Stimulated activated CD8-positive, alpha-beta memory T cell treated with anti-CD3 and anti-CD28 coated beads, Interleukin-15, amount 100 ng/mL, for 48 hours (primary cell): Measurements from ENCODE around the gene PRKN.

Source experiments
- DNase-seq, 2 donors: peaks; one replicate each; pipeline ENCODE4 v3.0.0-alpha.2; 2020; ENCODE audit warnings: low read depth in 2 of 2

The PRKN gene

GRCh38 chr6:161607696-161608297 is 1119.8 kb downstream of the PRKN start:
- no peak for DNase-seq

DNA sequence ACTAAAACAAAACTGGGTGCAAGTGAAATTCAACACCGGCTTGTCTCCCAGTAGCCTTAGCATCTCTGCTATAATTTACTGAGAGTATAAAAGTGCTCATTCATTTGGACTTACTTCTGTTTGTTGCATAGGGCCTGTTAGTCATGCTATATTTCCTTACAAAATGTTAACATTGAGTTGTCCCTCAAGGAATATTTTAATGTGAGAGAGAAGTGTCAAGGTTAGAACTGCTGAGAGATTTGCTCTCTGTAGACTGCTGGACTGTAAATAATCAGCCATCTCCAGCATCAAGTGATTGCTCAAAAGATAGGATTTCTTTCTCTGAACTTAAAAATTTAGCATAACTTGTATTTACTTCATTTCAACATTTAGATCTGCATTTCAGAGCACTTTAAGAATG is 1125.2 kb downstream of the PRKN start:
- DNase-seq = no peak

DNA sequence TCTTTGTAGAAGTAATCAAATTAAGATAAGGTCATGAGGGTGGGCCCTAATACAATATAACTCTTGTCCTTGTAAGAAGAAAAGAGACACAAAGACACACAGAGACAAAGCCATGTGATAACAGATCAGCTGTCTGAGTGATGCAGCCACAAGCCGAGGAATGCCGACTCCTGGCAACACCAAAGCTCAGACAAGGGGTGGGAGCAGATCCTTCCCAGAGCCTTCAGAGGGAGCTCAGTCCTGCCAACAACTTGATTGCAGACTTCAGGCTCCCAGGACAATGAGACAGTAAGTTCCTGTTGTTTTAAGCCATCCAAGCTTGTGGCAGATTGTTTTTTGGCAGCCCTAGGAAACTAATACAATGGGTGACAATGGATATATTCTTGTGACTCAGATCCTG is 1128.7 kb downstream of the PRKN start:
- DNase-seq = no peak

DNA sequence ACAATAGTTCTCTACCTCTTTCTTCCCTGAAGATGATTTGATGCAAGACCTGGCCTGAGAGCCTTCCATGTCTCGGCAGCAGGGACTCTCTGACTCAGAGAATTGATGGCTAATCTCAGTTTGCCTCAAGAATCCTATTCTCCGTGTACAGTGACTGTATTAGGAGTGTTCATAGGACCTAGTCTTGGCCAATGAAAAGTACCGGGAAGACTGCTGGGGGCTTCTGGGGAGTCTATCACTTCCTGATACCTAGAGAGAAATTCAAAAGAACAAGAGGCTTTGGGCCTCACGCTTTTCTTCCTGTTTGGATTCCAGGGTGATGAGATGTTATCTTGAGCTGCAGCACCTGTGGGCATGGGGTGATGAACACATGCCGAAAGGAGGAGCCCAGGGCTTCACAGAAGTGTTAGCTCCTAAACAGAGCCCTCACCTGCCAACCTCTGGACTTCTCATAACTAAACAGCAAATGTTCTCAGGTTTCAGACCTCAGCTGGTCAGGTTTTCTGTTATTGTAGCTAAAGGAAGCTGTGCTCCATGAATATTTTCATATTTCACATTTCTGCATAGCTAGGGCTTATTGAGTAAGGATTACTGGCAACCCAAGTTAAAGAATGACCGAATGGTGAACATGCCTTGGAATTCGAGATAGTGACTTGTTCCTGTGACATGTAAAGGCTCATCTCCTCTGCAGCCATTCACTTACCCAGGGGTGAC is 1130.6 kb downstream of the PRKN start:
- DNase-seq = no peak

- no peak for DNase-seq
Observed at GRCh38 chr6:161594412-161594811, 1133.2 kb downstream of the PRKN start.

DNA sequence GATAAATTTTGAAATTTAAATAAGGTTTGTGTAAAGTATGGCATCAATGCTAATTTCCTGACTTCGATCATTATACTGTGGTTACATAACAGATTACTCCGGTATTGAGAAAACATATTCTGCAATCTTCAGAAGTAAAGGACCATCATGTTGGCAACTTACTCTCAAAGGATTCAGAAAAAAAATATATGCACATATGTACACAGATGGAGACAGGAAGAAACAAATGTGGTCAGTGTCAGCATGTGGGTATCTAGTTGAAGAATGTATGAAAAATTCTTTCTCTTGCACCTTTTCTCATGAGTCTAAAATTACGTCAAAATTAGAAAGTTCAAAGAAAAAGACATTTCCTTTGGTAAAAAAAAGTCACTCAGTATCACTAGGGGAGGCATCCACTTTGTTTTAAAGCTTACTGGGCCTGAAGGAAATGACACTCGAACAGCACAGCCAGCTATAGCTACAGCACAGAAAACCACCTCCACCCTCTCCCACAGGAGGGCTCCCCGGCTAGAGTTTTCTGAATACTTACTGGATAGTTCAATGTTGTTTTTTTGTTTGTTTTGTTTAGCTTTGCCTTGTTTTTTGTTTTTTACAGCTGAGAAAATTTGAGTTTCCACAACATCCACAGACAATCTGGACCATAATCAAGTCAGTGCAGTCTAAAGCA is 1136.5 kb downstream of the PRKN start:
- no peak for DNase-seq

- no peak for DNase-seq
Observed at GRCh38 chr6:161586887-161587286, 1140.7 kb downstream of the PRKN start.

DNA sequence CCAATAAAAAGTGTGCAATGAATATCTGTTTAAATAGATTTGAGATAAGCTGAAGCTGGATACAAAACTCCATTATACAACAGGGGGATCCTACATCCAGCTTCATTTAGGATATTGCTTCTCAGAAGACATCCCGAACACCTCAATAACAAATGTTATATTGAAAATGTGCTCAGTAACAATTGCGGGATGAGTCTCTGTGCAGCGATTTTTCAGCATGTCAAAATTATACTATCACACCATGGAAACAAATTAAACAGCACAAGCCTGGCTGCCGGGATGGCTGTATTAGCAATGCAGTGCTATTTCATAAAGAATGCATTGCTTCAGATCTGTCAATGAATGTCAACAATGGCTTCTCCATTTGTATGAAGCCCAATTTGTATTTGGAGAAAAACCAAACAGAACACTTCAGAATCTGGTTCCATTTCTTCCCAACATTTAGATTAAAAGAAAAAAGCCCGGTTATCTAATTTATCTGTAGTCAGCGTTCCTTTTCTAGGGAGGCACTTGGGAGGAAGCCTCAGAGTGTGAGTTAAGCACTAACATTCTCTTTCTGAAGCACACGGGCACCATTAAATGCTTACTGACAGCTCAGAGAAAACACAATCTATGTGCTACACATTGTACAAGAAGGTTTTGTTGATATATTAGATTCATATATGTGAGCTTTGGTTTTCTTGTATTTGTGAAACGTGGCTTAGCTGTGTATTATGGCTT is 1142.8 kb downstream of the PRKN start:
- no peak for DNase-seq

- no peak for DNase-seq
Observed at GRCh38 chr6:161584051-161584450, 1143.5 kb downstream of the PRKN start.

DNA sequence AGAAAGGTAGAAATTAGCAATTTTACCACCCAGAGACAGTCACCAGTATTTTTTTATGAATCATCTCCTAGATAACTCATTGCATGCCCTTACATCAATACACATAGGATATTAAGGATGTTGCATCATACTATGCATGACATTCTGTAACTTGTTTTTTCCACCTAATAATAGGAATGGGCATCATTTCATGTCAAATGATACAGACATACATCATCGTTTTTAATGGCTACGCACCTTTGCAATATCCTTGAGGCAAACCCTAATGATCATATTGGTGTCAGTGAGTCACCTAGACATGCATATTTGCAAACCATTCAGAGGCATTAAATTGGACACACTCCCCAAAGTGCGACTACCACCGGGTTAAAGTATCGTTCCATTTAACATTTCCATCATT is 1144.0 kb downstream of the PRKN start:
- no peak for DNase-seq

DNA sequence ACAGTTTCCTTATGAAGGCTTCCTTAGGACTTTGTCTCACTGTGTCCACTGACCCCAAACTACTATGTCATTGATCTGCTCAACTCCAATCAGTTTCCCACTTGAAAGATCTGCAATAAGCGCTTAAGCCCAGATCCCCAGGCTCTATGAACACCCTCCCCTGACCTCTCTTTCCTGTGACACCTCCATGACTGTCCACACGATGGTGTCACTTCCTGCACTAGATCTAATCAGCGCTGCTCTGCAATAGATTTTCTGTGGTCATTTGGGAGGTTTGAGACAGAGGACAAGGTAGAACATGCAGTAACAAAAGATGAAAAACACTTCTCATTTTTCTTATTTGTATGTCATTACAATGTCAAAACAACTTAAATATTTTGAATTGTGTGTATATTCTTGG is 1149.1 kb downstream of the PRKN start:
- DNase-seq = no peak

GRCh38 chr6:161575523-161576254 is 1151.9 kb downstream of the PRKN start:
- no peak for DNase-seq

- no peak for DNase-seq
Observed at GRCh38 chr6:161568885-161569456, 1158.6 kb downstream of the PRKN start.

GRCh38 chr6:161564952-161565351 is 1162.6 kb downstream of the PRKN start:
- DNase-seq = no peak

DNA sequence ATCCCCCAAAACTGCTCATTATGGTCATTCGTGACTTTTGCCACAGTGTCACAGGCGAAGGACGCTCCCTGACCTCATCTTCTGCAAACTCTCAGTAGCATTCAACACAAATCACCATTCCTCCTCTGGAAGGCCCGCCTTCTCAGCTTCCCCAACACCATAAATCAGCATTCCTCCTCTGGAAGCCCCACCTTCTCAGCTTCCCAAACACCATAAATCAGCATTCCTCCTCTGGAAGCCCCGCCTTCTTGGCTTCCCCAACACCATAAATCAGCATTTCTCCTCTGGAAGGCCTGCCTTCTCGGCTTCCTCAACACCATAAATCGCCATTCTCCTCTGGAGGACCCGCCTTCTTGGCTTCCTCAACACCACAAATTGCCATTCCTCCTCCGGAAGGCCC is 1165.7 kb downstream of the PRKN start:
- no peak for DNase-seq

GRCh38 chr6:161557333-161558107 is 1170.0 kb downstream of the PRKN start:
- DNase-seq = no peak

DNA sequence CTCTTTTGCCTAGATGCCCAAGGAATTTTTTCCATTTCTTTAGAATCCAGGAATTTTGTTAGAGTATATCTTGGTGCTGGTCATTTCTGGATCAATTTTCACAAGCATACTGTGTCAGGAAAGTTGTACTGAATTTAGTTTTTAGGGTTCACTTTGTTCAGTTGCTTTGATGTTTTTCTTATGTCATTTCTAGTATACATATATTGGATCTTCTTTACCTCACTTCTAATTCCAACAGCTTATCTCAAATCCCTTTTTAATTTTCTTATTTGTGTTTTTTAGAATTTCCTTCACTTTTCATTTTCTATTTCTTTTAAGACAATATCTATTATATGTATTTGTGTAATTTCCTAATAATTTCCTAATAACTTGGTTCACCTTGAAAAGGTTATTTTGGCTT is 1172.7 kb downstream of the PRKN start:
- DNase-seq = no peak

DNA sequence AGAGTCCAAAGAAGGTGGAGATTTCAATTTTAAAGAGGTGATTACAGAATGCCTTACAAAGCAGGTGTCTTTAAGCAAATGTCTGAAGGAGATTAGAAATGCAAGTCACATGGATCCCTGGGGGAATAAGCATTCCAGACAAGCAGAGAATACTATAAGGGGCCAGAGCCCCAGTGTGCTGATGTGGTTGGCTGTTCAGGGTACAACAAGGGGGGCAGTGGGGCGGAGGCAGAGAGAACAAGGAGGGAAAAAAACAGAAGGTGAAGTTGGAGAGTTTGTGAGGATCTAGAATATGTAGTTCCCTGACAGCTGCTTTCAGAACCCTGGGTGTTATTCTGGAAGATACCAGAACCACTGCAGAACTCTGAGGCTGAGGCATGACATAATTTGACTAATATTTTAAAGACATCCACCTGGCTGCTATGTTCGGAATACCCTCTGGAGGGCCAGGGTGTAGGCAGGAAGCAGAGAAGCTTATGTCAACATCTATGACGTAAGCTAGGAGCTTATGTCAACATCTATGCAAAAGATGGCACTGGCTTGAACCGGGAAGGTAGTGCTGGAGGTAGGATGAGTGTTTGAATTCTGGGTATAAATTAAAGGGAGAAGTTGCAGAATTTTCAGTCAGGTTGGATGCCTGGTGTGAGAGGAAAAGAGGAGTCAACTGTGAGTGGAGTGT is 1177.5 kb downstream of the PRKN start:
- DNase-seq = no peak

GRCh38 chr6:161548713-161549296 is 1178.8 kb downstream of the PRKN start:
- no peak for DNase-seq

DNA sequence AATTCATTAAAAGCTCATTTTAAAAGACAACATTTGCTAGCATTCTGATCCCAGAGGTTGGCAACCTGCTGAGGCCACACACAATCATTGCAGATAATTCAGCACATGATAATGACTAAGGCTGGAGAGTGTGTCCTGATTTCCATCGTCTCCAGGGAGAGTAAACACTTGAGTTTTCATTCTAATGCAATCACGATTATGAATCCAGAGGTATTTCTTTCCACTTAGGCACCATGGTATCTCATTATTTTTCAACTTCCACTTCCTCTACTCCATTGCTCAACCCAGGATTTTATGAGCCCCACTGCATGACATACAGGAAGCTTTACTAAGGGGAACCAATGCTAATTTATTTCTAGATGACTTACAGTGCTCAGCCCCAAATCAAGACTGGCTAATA is 1179.9 kb downstream of the PRKN start:
- no peak for DNase-seq
